ENCODE measurements around the gene PKD2.

GRCh38 chr4:88002786-88003185 lies 4.6 kb upstream of the PKD2 start:
- TF ChIP-seq CTCF (IDR thresholded peaks at IDR 0.05): no peak
- TF ChIP-seq SP1 (CRISPR knock-in tag; conservative IDR thresholded peaks at IDR 0.05): no peak
- TF ChIP-seq ESRRA (CRISPR knock-in tag; IDR thresholded peaks at IDR 0.05; ENCODE audit: borderline replicate concordance): no peak
